Activated T-helper 17 cell treated with anti-CD3 and anti-CD28 coated beads, Interleukin-2, amount 50 U/mL, for 72 hours (primary cell): ENCODE data around the gene PLEKHA4. TPM values are rescaled to one million over a fixed set of nuclear protein-coding genes. Genes with fewer than 3 reads are reported as not detected.
A peak's percentile ranks its signal among the peaks of the same experiment; 100 is the strongest.
"Not testable (repeated sequence)": the region's sequence is repeated elsewhere in the genome, so short reads cannot be mapped to it uniquely, and the experiment has no call there.

ENCODE experiments used
- ATAC-seq: fragments of 150-1000 bp; cut with Tn5 transposase; replicated peaks from 2 replicates; pipeline ENCODE4 v1.10.0; 2021; ENCODE audit warnings: mild to moderate bottlenecking, moderate library complexity
- H3K27ac Mint-ChIP-seq: one replicate; pipeline ENCODE4 v1.8.0; 2022; ENCODE audit warnings: mixed read lengths
- H3K27me3 Mint-ChIP-seq: one replicate; pipeline ENCODE4 v1.8.0; 2022; ENCODE audit warnings: mixed read lengths
- H3K36me3 Mint-ChIP-seq: one replicate; pipeline ENCODE4 v1.8.0; 2022; ENCODE audit warnings: low read depth, mild to moderate bottlenecking, mixed read lengths
- H3K4me1 Mint-ChIP-seq: one replicate; pipeline ENCODE4 v1.8.0; 2022; ENCODE audit warnings: mixed read lengths
- H3K4me3 Mint-ChIP-seq: one replicate; pipeline ENCODE4 v1.8.0; 2022; ENCODE audit warnings: mild to moderate bottlenecking, mixed read lengths
- H3K9me3 Mint-ChIP-seq: one replicate; pipeline ENCODE4 v1.8.0; 2022; ENCODE audit warnings: mixed read lengths
- total RNA-seq, 2 donors: library from RNA; stranded (reverse); gene quantifications; one replicate each; pipeline ENCODE4 v1.2.3, GENCODE V29; 2022

The PLEKHA4 gene
- total RNA-seq, 2 donors from 2014 or later = 6.5 to 17.6 TPM

DNA sequence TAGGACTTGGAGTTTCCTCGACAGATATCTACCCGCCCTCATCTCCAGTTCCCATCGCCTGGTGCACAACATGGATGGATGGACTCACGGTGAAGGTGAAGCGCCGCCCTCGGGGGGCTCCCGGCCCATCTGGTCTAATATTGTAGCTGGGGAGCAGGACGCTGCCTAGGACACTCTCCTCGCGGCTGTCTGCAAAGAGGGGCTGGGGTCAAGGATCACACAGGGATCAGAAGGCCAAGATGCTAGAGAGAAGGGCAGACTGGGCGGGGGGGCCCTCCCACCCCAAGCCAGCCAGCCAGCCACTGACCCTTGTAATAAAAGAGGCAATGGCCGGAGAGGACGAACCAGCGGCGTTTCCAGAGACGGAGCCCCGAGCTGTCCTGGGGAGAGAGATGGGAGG is 7.1 kb downstream of the PLEKHA4 start:
- Mint-ChIP-seq H3K27me3 (no peaks in the 10 kb centered on the region), H3K4me1 (no peaks in the 10 kb centered on the region), H3K36me3 (no peaks in the 10 kb centered on the region), H3K27ac (no peak overlapping the region), H3K9me3 (no peaks in the 10 kb centered on the region), H3K4me3 (no peak overlapping the region)
- ATAC-seq = no peak

DNA sequence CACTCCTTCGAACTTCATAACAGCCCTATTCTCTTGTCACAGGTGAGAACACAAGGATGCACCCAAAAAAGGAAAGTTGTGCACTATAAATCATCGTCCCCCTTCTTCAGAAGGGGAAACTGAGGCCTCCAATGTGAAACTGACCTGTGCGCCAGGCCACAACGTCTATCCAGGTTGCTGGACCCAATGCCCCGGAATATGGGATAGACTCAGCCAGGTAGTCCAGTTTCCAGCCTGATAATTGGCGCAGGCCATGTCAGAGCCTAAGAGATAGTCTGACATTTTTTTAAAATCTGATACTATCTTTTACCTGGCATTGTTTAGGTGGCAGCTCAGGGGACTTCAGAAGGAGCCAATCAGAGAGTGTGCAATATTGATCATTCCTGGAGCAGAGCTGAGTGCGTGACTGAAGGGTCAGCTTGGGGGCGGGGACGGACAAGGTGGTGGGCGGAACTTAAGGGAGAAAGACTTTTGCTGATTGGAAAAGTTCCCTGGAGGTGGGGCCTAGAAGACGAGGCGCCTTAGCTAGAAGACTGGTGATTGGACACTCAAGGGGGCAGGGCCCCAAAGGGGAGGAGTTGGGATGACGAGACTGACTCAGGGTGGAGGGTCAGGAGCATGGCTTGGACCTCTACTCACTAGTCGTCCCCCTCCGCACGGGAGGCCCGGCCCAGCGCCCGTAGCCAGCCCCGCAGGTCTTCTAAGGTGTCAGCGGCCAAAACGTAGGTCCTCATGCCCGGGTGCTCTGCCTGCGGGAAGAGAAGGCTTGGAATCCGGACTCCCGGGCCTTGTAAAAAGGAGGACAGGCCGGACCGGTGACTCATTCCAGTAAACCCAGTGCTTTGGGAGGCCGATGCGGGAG is 8.5 kb downstream of the PLEKHA4 start:
- Mint-ChIP-seq H3K4me1 (no peaks in the 10 kb centered on the region), H3K27me3 (no peaks in the 10 kb centered on the region), H3K36me3 (no peaks in the 10 kb centered on the region), H3K9me3 (no peaks in the 10 kb centered on the region), H3K27ac (no peak overlapping the region), H3K4me3 (peak overlapping the region; percentile 92)
- peak; percentile 36 for ATAC-seq

DNA sequence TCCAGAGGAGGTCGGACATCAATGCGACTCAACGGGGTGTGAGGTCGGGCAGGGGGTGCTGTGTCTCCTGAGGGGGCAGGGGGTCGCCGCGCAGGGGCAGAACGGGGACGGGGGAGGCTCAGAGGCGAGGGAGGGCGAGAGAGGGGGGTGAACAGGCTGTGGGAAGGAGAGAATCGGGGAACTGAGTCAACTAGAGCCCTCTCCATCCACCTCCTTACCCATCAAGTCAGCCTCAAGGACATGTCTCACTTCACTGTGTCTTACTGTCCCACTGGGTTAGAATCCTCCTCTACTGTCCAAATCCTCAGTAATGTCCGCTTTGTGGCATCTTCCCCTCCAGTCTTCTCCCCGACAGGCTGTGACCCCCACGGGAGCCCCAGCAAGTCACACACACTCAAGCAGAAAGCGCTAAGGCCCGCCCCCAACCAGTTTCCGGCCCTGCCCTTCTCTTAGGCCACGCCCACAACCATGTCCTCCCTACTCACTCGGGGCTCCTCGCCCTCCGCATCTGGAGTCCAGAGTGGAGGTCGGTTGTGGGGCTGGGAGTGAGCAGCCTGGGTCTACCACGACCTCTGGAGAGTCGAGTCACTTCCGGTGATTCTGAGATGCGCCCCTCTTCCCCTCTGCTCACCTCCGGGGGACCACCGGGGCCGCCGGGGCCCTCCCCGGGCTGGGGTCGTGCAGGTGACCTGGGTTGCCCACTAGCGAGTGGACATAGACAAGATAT is 9.3 kb downstream of the PLEKHA4 start:
- Mint-ChIP-seq H3K27me3 (no peaks in the 10 kb centered on the region), H3K36me3 (no peaks in the 10 kb centered on the region), H3K27ac (peak overlapping the region; percentile 93), H3K4me1 (no peaks in the 10 kb centered on the region), H3K4me3 (peak overlapping the region; percentile 92), H3K9me3 (no peaks in the 10 kb centered on the region)
- ATAC-seq = peak; percentile 92

DNA sequence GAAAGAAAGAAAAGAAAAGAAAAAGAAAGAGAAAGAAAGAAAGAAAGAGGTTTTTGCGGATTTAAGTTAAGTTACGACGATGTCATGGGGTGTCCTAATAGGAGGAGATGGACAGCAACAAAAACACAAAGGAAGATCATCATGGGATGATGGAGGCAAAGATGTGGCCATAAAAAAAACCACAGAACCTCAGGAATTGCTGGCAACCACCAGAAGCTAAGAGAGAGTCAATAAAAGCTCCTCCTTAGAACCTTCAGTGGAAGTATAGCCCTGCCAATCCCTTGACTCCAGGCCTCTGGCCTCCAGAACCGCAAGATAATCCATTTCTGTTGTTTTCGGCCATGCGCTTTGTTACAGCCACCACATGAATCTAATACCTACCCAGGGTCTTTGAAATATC is 11.5 kb downstream of the PLEKHA4 start:
- Mint-ChIP-seq H3K27ac (no peak overlapping the region), H3K4me1 (no peaks in the 10 kb centered on the region), H3K4me3 (no peak overlapping the region), H3K9me3 (no peaks in the 10 kb centered on the region), H3K36me3 (no peaks in the 10 kb centered on the region), H3K27me3 (no peaks in the 10 kb centered on the region)
- ATAC-seq = no peak

DNA sequence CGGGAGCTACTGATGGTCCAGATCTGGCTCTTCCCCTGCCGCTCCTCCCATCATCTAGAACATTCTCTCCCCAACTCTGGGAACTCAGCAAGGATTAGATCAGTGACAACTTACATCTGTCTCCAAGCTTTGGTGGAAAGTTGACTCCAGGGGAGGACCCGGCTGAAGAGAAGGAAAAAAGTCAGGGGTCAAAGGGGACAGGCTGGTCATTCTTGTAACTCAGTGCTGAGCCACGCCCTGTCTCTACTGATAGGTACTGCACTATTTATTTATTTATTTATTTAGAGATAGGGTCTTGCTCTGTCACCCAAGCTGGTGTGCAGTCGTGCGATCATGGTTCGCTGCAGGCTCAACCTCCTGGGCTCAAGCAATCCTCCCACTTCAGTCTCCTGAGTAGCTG is 14.3 kb downstream of the PLEKHA4 start:
- Mint-ChIP-seq H3K36me3 (no peaks in the 10 kb centered on the region), H3K27ac (no peak overlapping the region), H3K4me1 (no peaks in the 10 kb centered on the region), H3K9me3 (no peaks in the 10 kb centered on the region), H3K4me3 (no peak overlapping the region), H3K27me3 (no peaks in the 10 kb centered on the region)
- ATAC-seq = no peak

DNA sequence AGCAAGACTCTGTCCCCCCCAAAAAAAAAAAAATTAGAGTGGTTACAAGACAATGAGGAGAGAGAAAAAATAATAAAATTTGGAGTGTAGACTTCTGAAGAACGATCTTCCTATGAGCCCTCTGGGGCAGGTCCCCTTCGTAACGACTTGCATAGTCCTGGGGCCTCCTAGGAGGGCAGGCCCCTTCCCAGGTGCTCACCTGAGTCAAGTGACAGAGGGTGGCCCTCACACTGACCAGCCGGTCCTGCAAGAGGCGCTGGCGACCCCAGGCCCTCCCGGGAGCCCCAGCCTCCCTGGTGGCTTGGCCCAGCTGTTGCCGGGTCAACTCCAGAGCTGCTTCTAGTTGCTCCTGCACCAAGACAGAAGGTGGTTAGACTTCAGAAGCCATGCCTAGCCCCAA is 14.9 kb downstream of the PLEKHA4 start:
- Mint-ChIP-seq H3K27me3 (no peaks in the 10 kb centered on the region), H3K36me3 (no peaks in the 10 kb centered on the region), H3K4me3 (no peak overlapping the region), H3K4me1 (no peaks in the 10 kb centered on the region), H3K9me3 (no peaks in the 10 kb centered on the region), H3K27ac (no peak overlapping the region)
- no peak for ATAC-seq

DNA sequence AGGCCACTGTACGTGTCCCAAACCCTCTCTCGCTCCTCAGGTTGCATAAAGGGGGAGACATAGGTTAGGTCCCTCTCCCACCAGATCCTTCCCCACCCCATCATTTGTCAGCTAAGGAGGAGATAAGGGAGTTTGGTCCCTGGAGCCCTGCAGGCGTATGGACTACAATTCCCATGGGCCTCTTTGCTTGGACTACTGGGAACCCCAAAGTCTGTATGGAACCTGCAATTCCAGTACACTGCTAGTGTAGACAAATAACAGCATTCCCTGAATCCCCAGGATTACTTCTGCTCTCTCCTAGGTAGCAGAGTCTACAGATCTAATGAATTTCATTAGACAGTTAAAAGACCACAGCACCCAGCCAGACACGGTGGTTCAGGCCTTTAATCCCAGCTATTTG is 16.1 kb downstream of the PLEKHA4 start:
- H3K36me3 Mint-ChIP-seq = no peaks in the 10 kb centered on the region
- no peak overlapping the region for H3K4me3 Mint-ChIP-seq
- no peaks in the 10 kb centered on the region for H3K4me1 Mint-ChIP-seq
- H3K27me3 Mint-ChIP-seq = no peaks in the 10 kb centered on the region
- no peak for ATAC-seq
- H3K9me3 Mint-ChIP-seq = no peaks in the 10 kb centered on the region
- no peak overlapping the region for H3K27ac Mint-ChIP-seq

DNA sequence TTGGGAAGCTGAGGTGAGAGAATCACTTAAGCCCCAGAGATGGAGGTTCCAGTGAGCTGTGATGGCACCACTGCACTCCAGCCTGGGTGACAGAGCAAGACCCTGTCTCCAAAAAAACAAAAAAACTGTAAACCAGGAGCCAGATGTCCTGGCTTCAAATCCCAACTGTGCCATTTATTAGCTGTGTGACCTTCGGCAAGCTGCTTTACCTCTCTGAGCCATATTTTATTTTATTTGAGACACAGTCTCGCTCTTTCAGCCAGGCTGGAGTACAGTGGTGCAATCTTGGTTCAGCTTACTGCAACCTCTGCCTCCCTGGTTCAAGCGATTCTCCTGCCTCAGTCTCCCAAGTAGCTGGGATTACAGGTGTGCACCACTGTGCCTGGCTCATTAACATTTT is 21.8 kb downstream of the PLEKHA4 start:
- not testable (repeated sequence) for H3K4me1 Mint-ChIP-seq, H3K27me3 Mint-ChIP-seq, H3K27ac Mint-ChIP-seq, H3K4me3 Mint-ChIP-seq, H3K36me3 Mint-ChIP-seq, ATAC-seq, H3K9me3 Mint-ChIP-seq

DNA sequence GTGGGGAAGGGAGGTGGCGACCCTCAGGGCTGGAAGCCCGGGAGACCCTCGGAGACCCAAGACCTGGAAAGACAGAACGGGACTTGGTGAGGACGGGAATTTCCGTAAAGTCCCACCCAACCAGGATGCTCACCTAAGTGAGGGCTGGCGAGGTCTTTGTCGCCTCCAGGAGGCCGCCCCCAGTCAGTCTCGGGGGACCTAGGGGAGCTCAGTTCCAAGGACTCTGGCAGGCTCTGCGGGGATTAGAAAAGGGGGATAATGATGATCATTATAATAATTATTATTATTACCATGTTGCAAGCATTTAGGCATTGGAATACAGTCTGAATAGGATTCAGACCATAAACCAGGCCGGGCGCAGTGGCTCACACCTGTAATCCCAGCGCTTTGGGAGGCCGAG is 23.0 kb downstream of the PLEKHA4 start:
- H3K4me1 Mint-ChIP-seq = peaks cover 4% of the 10 kb centered on the region
- H3K9me3 Mint-ChIP-seq = no peaks in the 10 kb centered on the region
- H3K36me3 Mint-ChIP-seq = no peaks in the 10 kb centered on the region
- no peak overlapping the region for H3K4me3 Mint-ChIP-seq
- no peaks in the 10 kb centered on the region for H3K27me3 Mint-ChIP-seq
- H3K27ac Mint-ChIP-seq = no peak overlapping the region
- ATAC-seq = no peak

DNA sequence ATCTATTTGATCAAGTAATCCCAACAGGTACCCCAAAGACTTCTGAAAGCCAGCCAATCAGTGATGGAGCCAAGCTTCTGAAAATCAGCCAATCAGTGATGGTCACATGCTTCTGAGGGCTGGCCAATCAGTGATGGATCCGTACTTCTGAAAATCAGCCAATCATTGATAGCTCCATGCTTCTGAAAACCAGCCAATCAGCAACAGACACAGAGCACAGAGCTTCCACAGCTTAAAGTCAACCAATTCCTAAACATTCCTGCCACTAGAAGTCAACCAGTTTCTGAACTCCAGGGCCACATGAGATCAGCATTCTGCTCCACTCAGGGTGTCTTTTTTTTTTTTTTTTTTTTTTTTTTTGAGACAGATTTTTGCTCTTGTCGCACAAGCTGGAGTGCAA is 23.9 kb downstream of the PLEKHA4 start:
- H3K36me3 Mint-ChIP-seq = no peaks in the 10 kb centered on the region
- H3K4me3 Mint-ChIP-seq = no peak overlapping the region
- H3K27me3 Mint-ChIP-seq = no peaks in the 10 kb centered on the region
- no peak overlapping the region for H3K27ac Mint-ChIP-seq
- ATAC-seq = peak; percentile 50
- peaks cover 4% of the 10 kb centered on the region for H3K4me1 Mint-ChIP-seq
- no peaks in the 10 kb centered on the region for H3K9me3 Mint-ChIP-seq

DNA sequence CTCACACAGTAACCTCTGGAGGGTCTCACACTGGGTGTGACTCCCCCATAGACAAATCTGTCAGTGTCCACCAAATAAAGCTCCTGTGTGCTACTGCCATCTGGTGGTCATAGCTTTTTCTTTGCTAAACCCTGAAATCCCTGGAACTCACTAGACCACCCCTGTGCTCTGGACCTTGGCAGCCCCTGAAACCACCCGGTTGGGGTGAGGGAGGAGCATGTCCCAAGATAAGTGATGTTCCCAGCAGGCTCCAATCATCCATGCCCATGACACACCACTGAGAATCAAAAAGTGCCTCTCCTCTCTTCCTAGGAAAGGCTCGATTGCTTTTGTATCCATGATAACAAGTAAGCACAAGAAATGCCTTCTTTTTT is 25.6 kb downstream of the PLEKHA4 start:
- H3K27me3 Mint-ChIP-seq = no peaks in the 10 kb centered on the region
- peak; percentile 48 for ATAC-seq
- peak overlapping the region; percentile 13 for H3K27ac Mint-ChIP-seq
- H3K4me1 Mint-ChIP-seq = peaks cover 4% of the 10 kb centered on the region
- H3K4me3 Mint-ChIP-seq = no peak overlapping the region
- no peaks in the 10 kb centered on the region for H3K36me3 Mint-ChIP-seq
- no peaks in the 10 kb centered on the region for H3K9me3 Mint-ChIP-seq

DNA sequence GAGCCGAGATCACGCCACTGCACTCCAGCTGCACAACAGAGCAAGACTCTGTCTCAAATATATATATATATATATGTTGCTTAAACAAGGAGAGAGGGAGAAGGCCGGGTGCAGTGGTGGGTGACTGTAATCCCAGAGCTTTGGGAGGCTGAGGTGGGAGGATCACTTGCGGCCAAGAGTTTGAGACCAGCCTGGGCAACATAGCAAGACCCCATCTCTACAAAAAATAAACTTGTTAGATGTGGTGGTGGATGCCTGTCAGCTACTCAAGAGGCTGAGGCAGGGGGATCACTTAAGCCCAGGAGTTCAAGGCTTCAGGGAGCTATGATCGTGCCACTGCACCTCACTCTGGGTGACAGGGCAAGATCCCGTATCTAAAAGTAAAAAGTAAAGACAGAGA is 26.8 kb downstream of the PLEKHA4 start:
- Mint-ChIP-seq H3K4me3 (no peak overlapping the region), H3K36me3 (no peaks in the 10 kb centered on the region), H3K4me1 (peaks cover 4% of the 10 kb centered on the region), H3K27ac (no peak overlapping the region), H3K9me3 (no peaks in the 10 kb centered on the region), H3K27me3 (peaks cover 5% of the 10 kb centered on the region)
- ATAC-seq = no peak

DNA sequence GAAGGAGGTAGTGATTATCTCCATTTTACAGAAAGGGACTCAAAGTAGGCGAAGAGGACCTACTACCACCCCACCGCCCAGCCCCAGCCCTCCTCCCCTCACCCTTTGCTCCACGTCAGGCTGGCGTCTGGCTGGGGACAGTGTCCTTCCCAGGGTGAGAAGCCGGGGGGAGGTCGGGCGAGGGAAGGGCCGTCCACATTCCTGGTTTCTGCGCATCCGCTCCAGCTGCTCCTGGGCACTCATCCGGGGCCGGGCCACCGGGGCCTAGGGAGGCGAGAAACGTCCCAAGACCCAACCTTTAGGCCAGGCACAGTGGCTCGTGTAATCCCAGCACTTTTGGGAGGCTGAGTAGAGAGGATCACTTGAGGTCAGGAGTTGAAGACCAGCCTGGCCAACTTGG is 27.4 kb downstream of the PLEKHA4 start:
- H3K27me3 Mint-ChIP-seq = peaks cover 8% of the 10 kb centered on the region

DNA sequence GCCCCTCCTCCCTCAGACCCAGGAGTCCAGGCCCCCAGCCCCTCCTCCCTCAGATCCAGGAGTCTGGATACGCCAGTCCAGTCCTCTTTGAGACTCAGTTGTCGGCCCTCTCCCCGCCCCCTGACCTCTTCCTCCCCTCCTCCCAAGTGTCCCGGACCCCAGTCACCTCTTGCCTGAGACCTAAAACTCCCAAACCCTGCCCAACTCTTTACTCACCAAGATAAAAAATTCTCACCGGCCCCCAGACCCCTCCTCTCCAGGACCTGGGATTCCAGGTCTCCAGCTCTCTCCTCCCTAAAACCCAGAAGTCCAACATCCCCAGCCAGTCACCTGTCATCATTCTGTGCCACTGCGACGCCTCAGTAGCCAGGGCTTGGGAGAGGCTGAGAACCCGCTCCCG is 30.7 kb downstream of the PLEKHA4 start:
- Mint-ChIP-seq H3K4me1 (peaks cover 11% of the 10 kb centered on the region), H3K9me3 (no peaks in the 10 kb centered on the region), H3K36me3 (no peaks in the 10 kb centered on the region), H3K4me3 (peak overlapping the region; percentile 34), H3K27ac (no peak overlapping the region), H3K27me3 (peaks cover 14% of the 10 kb centered on the region)
- no peak for ATAC-seq

More for the DNA sequence above, 27.4 kb downstream of the PLEKHA4 start:
- no peaks in the 10 kb centered on the region for H3K9me3 Mint-ChIP-seq
- no peak overlapping the region for H3K4me3 Mint-ChIP-seq
- no peak overlapping the region for H3K27ac Mint-ChIP-seq
- peaks cover 7% of the 10 kb centered on the region for H3K4me1 Mint-ChIP-seq
- H3K36me3 Mint-ChIP-seq = no peaks in the 10 kb centered on the region
- no peak for ATAC-seq

DNA sequence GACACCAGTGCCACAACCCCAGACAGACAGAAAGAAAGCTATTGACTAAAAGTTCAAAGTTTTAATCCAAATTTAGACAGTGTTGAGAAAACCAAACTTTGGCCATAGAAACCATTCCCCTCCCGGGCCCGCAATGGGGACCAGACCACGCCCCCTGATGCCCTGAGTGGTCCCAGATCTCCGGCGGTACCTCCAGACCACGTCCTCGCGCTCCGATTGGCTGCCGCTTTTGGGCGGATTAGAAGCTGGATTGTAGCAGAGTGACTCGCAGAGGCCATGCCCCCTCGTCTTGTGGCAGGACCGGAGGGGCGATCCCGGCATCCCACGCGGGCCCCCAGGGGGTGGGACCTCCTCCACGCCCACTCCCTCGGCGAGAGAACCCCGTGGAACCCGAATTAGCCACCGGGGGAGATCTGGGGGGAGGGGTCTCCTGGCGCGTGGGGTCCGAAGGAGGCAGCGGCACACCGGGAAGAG is 31.3 kb downstream of the PLEKHA4 start:
- ATAC-seq = peak; percentile 54

More for the DNA sequence above, 31.3 kb downstream of the PLEKHA4 start:
- Mint-ChIP-seq H3K27me3 (peaks cover 14% of the 10 kb centered on the region), H3K27ac (peak overlapping the region; percentile 87), H3K4me1 (peaks cover 8% of the 10 kb centered on the region), H3K9me3 (no peaks in the 10 kb centered on the region), H3K36me3 (no peaks in the 10 kb centered on the region), H3K4me3 (peak overlapping the region; percentile 84)
